NOMO-1 treated with dmso at 0.1 percent for 144 hours (cell line): ENCODE results near the gene PRKAR1A.
"Not testable (repeated sequence)": the region's sequence is repeated elsewhere in the genome, so short reads cannot be mapped to it uniquely, and the experiment has no call there.

ENCODE experiments used
- DNase-seq: peaks from one replicate; lab custom pipeline; 2025; ENCODE audit not compliant: unreplicated experiment; lab: John Stamatoyannopoulos, UW

PRKAR1A gene

GRCh38 chr17:68577497-68577821, 65.2 kb downstream of the PRKAR1A start:
- DNase-seq: no peak

DNA sequence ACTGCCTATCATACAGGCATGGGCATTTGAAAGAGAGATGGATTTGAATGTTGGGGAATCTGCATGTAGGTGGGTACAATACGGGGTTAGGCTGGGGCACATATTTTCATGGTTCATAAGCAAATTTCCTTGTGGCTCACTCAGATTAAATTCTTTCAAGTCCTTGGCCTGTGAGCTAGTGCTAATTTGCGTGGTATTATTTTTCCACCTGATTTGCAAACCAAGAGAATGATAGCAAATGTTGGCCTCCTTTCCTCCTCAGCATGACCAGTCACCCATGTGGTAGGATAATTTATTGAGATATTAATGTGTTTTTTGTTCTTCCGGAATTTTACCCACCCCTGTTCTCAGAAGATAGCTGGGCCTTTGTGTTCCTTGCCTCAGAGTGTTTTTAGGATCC, 66.0 kb downstream of the PRKAR1A start:
- DNase-seq: no peak

- no peak for DNase-seq
These were observed 67.1 kb downstream of the PRKAR1A start for GRCh38 chr17:68579194-68579927.

- DNase-seq: peak; percentile 28
These were observed 68.1 kb downstream of the PRKAR1A start for GRCh38 chr17:68580236-68580770.

DNA sequence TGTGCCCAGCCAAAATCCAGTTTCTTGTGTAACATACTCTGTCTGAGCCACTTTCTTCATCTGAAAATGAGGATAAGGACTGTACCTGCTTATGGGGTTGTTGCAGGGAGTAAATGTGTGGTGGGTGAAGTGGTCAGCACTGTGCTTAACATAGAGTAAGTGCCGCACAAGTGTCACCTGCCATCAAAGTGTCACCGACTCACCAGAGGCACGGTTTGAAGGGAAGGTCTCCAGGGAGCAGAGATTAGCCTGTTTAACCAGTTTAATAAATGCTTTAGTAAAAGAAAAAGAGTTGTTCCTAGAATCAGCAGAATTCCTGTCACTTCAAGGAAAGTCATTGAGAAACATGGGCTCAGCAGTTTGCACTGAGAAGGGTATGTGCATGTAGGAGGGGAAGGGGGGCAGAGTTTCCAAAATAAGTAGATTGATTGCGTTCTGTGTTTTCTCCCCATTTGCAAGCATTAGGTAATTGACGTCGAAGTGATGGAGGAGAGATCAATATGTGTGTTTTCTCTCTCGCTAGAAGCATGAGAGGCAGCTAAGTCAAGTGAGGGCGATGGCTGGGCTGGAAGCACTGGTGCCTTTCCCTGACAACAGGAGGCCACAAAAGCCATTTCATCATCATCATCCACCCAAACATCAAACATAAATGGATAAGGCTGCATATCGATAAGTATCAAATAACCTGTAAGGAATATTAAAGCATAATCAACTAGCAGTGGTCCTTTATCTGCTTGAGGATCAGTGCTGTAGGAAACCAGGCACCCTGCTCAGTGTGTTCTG, 69.8 kb downstream of the PRKAR1A start:
- DNase-seq: no peak

- not testable (repeated sequence) for DNase-seq
These were observed 70.6 kb downstream of the PRKAR1A start for GRCh38 chr17:68582867-68583266.

DNA sequence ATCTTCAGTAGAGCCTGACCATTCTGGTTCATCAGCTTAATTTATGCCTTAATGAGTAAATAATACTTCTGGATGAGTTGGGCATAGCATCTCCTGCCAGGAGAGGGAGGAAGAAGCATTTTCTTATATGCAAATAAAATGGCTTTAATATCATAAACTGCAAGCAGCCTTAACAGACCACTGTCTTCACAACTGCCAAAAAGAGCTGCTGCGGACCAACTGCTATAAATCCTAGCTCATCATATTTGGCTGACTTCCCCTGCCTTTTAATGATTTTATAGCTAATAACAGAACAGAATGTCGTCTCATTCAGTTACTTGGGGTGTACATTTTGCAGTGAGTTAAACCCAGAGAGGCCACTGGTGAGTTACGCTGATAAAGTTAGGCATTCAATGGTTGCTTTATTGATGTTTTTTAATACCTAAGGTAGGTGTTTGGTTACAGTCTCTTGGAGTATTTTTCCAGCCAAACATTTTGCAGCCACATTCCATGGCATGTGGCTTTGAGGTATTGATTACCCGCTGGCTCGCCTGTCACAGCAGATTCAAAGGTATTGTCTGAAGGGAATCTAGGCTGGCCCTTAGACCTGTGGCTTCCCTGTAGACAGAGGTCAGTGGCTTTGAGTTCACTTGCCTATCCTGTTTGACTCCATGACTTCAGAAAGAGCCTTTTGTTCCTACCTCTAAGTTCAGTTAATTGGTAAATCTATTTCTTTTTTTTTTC, 72.5 kb downstream of the PRKAR1A start:
- DNase-seq: no peak

DNA sequence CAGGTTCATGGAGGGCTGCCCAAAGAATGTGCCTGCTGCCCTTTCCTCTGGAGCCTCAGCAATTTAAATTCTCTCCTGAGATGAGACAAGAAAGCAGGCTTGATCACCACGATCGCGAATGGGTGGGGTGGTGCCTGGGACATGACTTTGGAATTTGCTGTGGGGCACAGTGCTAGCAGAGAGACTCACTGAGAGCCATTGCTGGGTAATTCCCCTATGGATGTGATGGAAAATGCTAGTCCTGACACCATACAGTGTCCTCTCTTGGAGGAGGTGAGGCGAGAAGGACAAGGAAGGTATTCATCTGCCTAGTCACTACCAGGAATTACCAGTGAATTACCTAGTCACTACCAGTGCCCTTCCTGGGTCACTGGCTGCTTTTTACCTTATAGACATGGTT, 73.4 kb downstream of the PRKAR1A start:
- no peak for DNase-seq

GRCh38 chr17:68587026-68587425, 74.8 kb downstream of the PRKAR1A start:
- DNase-seq: no peak

GRCh38 chr17:68587847-68588246, 75.6 kb downstream of the PRKAR1A start:
- no peak for DNase-seq

DNA sequence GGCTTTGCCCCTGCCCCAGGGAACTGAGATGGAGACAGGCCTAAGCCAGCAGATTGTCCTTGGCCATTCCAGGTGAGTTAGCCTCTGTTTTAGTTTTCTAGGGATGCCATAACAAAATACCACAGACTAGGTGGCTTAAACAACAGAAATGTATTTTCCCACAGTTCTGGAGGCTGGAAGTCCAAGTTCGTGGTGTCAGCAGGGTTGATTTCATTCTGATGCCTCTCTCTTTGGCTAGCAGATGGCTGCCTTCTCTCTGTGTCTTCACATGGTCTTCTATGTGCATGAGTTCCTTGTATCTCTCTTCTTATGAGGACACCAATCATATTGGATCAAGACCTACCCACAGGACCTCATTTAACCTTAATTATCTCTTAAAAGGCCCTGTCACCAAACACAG, 76.1 kb downstream of the PRKAR1A start:
- DNase-seq: no peak

DNA sequence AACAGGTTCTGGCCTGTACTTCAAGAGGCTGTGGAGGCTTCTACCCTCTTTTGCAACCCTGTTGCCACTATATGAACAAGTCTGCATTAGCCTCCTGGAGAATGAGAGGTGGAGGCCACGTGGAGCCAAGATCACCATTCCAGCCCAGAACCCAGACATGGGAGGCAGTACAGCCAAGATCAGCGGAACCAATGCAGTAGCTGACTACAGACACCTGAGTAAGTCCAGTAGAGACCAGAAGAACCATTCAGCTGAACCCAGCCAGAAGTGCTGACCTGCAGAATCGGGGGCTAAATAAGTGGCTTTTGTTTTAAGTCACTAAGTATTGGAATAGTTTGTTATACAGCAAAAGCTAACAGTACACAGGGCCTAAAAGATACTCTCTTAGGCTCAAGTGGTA, 76.9 kb downstream of the PRKAR1A start:
- no peak for DNase-seq

- peak; percentile 12 for DNase-seq
These were observed 79.4 kb downstream of the PRKAR1A start for GRCh38 chr17:68591583-68591982.

GRCh38 chr17:68592009-68592408, 79.8 kb downstream of the PRKAR1A start:
- DNase-seq: no peak

DNA sequence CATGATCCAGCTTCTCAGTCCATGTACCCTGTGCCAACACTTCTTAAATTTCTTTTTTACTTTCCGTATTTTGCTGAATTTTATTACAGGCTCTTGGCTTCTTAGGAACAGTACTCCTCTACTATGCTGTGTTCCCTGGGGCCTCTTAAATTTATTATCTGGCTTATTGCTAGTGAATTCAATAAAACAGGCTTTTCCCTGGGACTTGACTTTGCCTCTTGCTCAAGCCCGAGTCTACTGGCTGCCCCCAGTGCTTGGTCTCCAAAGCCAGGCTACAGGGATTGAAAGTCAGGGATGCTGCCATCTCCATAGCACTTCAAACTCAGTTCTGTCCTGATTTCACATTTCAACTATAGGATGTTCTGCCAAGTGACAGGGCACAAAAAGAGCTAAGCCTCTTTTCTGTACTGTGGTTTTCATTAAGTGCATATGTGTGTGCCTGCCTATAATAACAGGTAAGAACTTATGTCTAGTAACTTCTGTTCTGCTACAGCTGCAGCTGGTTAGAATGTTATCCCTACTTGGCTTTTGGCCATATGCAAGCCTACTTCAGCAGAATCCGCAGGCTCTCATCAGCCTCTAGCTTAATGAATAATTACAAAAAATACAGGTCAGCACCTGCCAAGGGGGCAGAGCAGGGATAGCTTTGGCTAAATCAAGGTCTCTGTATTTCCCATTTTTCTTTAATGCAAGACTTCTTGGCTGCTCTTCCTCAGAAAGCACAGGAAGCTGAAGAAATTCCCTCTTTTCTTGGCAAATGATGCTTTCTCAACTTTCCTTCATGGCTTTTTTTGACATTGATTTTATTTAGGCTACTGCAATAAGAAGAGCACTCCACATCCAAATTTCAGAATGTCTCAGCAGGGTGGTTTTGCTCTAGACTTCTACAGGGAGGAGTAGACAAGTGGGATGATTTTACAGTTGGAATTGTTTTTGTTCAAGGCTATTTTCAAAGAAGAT, 80.7 kb downstream of the PRKAR1A start:
- no peak for DNase-seq

- no peak for DNase-seq
These were observed 82.3 kb downstream of the PRKAR1A start for GRCh38 chr17:68594552-68594951.

GRCh38 chr17:68595496-68595895, 83.3 kb downstream of the PRKAR1A start:
- DNase-seq: no peak

- DNase-seq: no peak
These were observed 83.8 kb downstream of the PRKAR1A start for GRCh38 chr17:68595986-68596385.

DNA sequence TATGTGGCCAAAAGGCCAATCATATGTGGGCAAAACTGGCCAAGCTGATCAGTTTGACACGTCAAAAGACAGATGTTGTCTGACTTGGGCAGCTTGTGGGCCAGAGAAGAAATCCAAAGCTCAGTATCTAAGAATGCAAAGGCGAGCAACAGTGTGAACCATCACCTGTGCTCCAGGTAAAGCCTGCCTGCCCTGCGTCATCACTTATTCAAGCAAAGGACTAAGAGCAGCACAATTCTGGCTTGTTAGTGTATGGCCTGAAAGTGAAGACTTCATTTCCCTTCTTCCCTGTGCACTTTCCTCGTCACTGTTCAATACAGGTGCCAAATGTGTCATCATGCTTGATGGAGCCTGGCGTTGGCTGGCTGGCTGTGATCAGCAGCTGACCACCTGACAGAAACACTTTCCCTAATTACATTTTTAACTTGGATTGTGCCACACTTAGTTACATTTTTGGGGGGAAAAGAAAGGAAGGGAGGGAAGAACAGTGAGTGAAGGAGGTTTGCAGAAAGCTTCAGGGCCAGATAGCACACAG, 84.2 kb downstream of the PRKAR1A start:
- no peak for DNase-seq

DNA sequence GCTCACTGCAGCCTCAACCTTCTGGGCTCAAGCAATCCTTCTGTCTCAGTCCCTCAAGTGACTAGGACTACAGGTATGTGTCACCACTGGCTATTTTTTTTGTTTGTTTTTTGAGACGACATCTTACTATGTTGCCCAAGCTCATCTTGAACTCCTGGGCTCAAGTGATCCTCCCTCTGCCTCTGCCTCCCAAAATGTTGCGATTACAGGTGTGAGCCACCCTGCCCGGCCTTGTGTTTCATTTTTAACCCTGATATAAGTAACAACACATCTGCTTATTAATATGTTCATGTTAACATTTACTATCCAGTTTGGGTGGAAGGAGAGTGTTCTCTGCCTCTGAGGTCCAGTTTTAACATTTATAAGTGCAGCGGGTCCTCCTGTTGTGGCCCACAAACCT, 85.8 kb downstream of the PRKAR1A start:
- no peak for DNase-seq
